Measurements from ENCODE around the gene FUCA1.
"Not testable (repeated sequence)": the region's sequence is repeated elsewhere in the genome, so short reads cannot be mapped to it uniquely, and the experiment has no call there.

- not testable (repeated sequence) for TF ChIP-seq CTCF (conservative IDR thresholded peaks at IDR 0.05); ZFX (IDR thresholded peaks at IDR 0.05)
These were observed 41.5 kb downstream of the FUCA1 start for GRCh38 chr1:23826590-23826989.
